HG03378 (cell line): Measurements from ENCODE around the gene GPR160.

Source experiments
- ATAC-seq: cut with Tn5 transposase; IDR thresholded peaks from one replicate; pipeline ENCODE4 v1.9.1; 2021; ENCODE audit warnings: mild to moderate bottlenecking, moderate library complexity; ENCODE audit not compliant: unreplicated experiment

The GPR160 gene

GRCh38 chr3:170063691-170064090, 25.9 kb downstream of the GPR160 start:
- no peak for ATAC-seq

GRCh38 chr3:170064108-170064507, 26.3 kb downstream of the GPR160 start:
- no peak for ATAC-seq

GRCh38 chr3:170075441-170076091, 37.8 kb downstream of the GPR160 start:
- no peak for ATAC-seq

- no peak for ATAC-seq
These were observed 39.0 kb downstream of the GPR160 start for GRCh38 chr3:170076715-170077238.

- ATAC-seq = no peak
These were observed 39.6 kb downstream of the GPR160 start for GRCh38 chr3:170077361-170077760.

- no peak for ATAC-seq
These were observed 41.0 kb downstream of the GPR160 start for GRCh38 chr3:170078620-170079281.

- ATAC-seq = no peak
These were observed 41.9 kb downstream of the GPR160 start for GRCh38 chr3:170079536-170080165.

- no peak for ATAC-seq
These were observed 42.8 kb downstream of the GPR160 start for GRCh38 chr3:170080605-170081004.

GRCh38 chr3:170081079-170081741, 43.4 kb downstream of the GPR160 start:
- ATAC-seq = no peak

- no peak for ATAC-seq
These were observed 45.5 kb downstream of the GPR160 start for GRCh38 chr3:170083343-170083742.

- no peak for ATAC-seq
These were observed 47.6 kb downstream of the GPR160 start for GRCh38 chr3:170085396-170085795.

- ATAC-seq = no peak
These were observed 52.2 kb downstream of the GPR160 start for GRCh38 chr3:170089862-170090600.

GRCh38 chr3:170090601-170090981, 52.8 kb downstream of the GPR160 start:
- no peak for ATAC-seq

GRCh38 chr3:170092907-170093306, 55.1 kb downstream of the GPR160 start:
- ATAC-seq = no peak

GRCh38 chr3:170095771-170096170, 58.0 kb downstream of the GPR160 start:
- ATAC-seq = no peak

- no peak for ATAC-seq
These were observed 58.5 kb downstream of the GPR160 start for GRCh38 chr3:170096342-170096741.

- ATAC-seq = no peak
These were observed 61.0 kb downstream of the GPR160 start for GRCh38 chr3:170098753-170099152.

- ATAC-seq = no peak
These were observed 63.1 kb downstream of the GPR160 start for GRCh38 chr3:170100944-170101343.

GRCh38 chr3:170102431-170102830, 64.6 kb downstream of the GPR160 start:
- ATAC-seq = no peak

- ATAC-seq = no peak
These were observed 70.1 kb downstream of the GPR160 start for GRCh38 chr3:170107941-170108340.

- no peak for ATAC-seq
These were observed 71.2 kb downstream of the GPR160 start for GRCh38 chr3:170108955-170109354.
